Kidney capillary endothelial cell (primary cell): Measurements from ENCODE around the gene FOSB.
"Not testable (repeated sequence)": the region's sequence is repeated elsewhere in the genome, so short reads cannot be mapped to it uniquely, and the experiment has no call there.

Source experiments
- DNase-seq: peaks from one replicate; pipeline ENCODE4 v3.0.0-alpha.2; 2018; ENCODE audit warnings: low spot score

The FOSB gene

GRCh38 chr19:45506246-45506988 lies 38.6 kb downstream of the FOSB start:
- peak; percentile 83 for DNase-seq

- peak; percentile 73 for DNase-seq
Measured at GRCh38 chr19:45506989-45507871, 39.4 kb downstream of the FOSB start, which contains the start of gene VASP. VASP (plus strand) TSS chr19:45507479; CDS start chr19:45507772, 293 bp downstream.

- no peak for DNase-seq
Measured at GRCh38 chr19:45507872-45508416, 40.1 kb downstream of the FOSB start.

GRCh38 chr19:45508417-45508860 lies 40.6 kb downstream of the FOSB start:
- DNase-seq = no peak

DNA sequence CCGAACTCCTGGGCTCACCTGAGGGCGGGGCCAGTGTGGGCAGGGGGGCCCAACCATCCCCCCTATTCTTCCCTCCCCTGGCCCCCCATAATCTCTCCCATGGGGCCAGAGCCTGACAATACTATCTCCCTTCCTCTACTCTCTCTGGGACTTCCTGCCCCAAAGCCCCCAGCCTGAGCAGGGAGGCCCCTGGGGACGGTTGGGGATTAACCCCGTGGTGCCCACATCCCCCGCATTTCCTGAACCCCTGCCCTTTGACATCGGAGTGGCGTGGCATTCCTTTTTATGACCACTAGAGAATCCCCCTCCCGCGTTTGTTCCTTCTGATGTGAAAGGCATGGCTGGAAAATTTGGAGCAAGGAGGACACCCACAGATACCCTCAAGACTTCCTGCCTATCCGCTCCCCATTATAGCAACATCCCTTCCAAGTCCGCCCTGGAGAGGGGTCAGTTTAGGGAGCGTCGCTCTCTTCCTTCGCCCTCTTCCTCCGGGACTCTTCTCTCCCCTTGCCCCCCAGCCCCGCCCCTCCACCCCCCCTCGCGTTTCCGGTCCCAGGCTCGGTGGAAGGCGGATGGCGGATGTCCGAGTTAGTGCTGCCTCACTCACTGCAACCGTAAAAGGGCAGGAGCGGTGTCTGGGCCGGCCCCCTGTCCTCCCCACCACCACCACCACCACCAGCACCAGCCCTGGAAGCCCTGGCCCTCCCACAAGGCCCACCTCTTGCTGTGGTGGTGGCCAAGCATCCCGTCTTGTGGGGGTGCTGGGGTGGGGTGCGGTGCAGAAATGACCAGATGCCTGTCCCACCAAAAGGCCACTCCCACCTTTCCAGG lies 41.3 kb downstream of the FOSB start:
- DNase-seq = peak; percentile 66

DNA sequence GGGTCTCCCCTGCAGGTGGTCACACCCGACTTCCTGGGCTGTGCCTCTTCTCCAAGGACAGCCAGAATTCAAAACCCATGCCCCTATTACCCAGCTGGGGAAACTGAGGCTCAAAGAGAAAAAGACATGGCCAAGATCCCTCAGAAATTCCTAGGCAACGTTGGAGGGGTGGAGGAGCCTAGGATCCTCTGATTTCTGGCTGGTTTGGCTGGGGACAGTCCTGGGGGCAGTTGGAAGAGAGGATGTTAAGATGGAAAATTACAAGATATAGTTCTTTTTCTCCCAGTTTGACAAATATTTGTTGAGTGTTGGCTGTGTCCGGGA lies 41.9 kb downstream of the FOSB start:
- no peak for DNase-seq

DNA sequence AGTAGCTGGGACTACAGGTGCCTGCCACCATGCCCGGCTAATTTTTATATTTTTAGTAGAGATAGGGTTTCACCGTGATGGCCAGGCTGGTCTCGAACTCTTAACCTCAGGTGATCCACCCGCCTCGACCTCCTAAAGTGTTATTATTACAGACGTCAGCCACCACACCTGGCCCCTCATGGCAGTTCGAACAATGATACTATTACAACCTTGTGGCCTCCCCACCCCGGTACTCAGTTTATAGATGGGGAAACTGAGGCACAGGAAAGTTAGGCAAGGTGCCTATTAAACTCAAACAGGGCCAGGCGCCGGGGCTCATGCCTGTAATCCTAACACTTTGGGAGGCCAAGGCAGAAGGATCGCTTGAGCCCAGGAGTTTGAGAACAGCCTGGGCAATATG lies 42.6 kb downstream of the FOSB start:
- not testable (repeated sequence) for DNase-seq

DNA sequence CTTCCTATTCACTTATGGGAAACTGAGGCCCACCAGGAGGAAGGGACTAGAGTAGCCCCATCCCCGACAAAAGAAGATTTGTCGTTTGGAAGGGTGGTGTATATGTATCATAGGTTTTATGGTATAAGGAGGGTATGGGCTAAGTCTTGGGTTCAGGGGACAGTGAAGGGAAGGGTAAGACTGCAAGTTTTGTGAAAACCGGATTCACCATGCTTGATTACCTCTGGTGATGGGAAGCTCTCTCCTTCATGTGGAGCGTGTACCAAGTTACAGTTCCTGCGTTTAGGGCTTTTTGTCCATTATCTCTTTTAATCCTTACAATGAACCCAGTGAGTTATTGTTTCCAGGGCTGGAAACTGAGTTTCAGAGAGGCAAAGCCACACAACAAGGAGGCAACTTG lies 43.3 kb downstream of the FOSB start:
- DNase-seq = no peak

- no peak for DNase-seq
Measured at GRCh38 chr19:45512881-45513483, 45.2 kb downstream of the FOSB start.

- no peak for DNase-seq
Measured at GRCh38 chr19:45514376-45515051, 46.7 kb downstream of the FOSB start.

DNA sequence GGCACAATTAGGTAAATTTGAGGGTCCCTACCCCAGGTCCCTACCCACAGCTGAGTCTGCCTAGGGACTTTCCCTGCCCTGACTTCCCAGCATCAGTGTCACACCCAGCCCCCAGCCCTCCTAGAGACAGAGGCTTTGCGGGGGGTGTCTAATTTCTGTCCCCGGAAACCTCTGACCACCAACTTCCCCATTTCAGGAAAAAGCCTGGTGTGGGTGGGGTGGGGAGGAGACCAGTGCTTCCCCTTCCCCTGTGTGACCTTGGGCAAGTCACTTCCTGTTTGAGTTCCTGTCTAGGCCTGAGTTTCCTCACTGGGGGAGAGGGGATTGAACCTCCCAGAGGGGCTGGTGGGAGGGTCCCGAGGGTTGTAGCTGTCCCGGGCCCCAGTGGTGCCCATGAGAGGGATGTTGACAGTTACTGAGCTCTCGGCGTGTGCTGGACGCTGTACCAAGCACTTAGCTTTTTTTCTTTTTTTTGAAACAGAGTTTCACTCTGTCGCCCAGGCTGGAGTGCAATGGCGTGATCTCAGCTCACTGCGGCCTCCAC lies 47.4 kb downstream of the FOSB start:
- no peak for DNase-seq

- DNase-seq = no peak
Measured at GRCh38 chr19:45515807-45516401, 48.1 kb downstream of the FOSB start.

DNA sequence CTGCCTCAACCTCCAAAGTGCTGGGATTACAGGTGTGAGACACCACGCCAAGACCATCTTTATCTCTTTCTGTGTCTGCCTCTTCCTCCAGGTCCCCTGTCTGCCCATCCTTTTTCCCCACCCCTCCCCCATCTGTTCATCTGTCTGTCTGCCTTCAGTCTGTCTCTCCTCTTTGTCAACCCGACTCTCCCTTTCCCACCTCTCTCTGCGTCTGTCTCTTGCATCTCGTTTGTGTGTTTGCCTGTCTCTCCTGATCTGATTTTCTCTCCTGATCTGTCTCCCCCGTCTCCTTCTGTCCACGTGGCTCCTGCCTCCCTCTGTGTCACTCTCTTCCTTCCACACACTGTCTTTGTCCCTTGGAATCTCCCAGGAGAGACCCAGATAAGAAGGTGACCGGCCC lies 49.4 kb downstream of the FOSB start:
- DNase-seq = no peak

- DNase-seq = no peak
Measured at GRCh38 chr19:45517641-45518468, 50.1 kb downstream of the FOSB start.

DNA sequence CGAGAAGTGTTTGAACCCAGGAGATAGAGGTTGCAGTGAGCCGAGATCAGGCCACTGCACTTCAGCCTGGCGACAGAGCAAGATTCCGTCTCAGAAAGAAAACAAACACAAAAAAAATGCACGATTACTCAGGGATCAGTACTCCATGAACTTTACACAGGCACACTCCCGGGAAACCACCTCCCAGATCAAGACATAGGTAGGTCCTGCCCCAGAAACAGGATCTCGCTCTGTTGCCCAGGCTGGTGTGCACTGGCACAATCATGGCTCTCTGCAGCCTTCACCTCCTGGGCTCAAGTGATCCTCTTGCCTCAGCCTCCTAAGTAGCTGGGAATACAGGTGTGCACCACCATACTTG lies 50.7 kb downstream of the FOSB start:
- no peak for DNase-seq

GRCh38 chr19:45522010-45522941 lies 54.5 kb downstream of the FOSB start:
- no peak for DNase-seq

DNA sequence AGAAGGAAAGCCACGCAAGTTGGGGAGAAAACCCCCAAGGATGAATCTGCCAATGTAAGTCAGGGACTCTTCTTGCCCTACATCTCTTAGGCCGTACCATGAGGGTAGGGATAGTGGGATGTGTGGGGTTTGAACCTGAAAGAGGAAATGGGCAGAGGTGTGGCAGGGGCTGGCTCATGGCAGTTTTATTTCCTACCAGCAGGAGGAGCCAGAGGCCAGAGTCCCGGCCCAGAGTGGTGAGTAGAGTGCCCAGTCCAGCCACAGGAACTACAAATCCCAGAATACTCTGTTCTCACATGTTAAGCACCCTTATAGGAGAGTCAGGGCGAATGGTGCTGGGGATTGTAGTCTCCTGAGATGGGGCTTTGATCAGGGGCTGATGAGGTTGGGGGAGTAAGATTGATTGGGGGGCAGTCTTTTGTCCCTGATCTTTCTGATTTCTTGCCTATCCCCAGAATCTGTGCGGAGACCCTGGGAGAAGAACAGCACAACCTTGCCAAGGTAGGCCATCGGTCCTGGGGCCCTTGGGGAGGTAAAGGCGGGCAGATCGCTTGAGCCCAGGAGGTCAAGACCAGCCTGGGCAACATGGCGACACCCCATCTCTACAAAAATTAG lies 56.0 kb downstream of the FOSB start:
- DNase-seq = peak; percentile 74

- no peak for DNase-seq
Measured at GRCh38 chr19:45524575-45525129, 56.9 kb downstream of the FOSB start.
